Gastroesophageal sphincter (tissue), 4 donors: ENCODE results near the gene MS4A10. TPM values are rescaled to one million over a fixed set of nuclear protein-coding genes. Genes with fewer than 3 reads are reported as not detected.

Experiments used
- ATAC-seq: fragments of 150-250 bp; one replicate; pipeline ENCODE4 v1.9.1; 2016; ENCODE audit warnings: mild to moderate bottlenecking, moderate library complexity
- H3K27ac ChIP-seq, 4 donors: fragments of 200-600 bp; sonication (generic) in 3 of 4; 1 replicate in 3 of 4; 2 replicates in 1 of 4; pipeline ENCODE4 v1.5.1; 2016 to 2019
- H3K27me3 ChIP-seq: fragments of 200-600 bp; sonication (generic); one replicate; pipeline ENCODE4 v1.5.1; 2019
- H3K36me3 ChIP-seq, 2 donors: fragments of 200-600 bp; sonication (generic); one replicate each; pipeline ENCODE4 v1.5.1; 2019; ENCODE audit warnings: control low read depth in 1 of 2
- H3K4me1 ChIP-seq, 3 donors: fragments of 200-600 bp; sonication (generic); 1 replicate in 2 of 3; 2 replicates in 1 of 3; pipeline ENCODE4 v1.5.1; 2016 to 2019; ENCODE audit warnings: control low read depth in 2 of 3
- H3K4me3 ChIP-seq, 2 donors: fragments of 200-600 bp; sonication (generic); one replicate each; pipeline ENCODE4 v1.5.1; 2019; ENCODE audit warnings: mild to moderate bottlenecking in 1 of 2, moderate library complexity in 1 of 2
- H3K9me3 ChIP-seq, 3 donors: fragments of 200-600 bp; sonication (generic); one replicate each; pipeline ENCODE4 v1.5.1; 2017 to 2019; ENCODE audit warnings: control low read depth in 2 of 3
- CTCF ChIP-seq, 4 experiments: fragments of 200-600 bp in 2 of 4; fragments of 450-650 bp in 2 of 4; sonication (generic) in 1 of 4; IDR thresholded peaks; one replicate each; pipeline ENCODE4 v1.5.1; 2017 to 2019; ENCODE audit warnings: antibody characterized with exemption in 4 of 4, mild to moderate bottlenecking in 2 of 4, moderate library complexity in 2 of 4
- EP300 ChIP-seq: sonication (generic); formaldehyde crosslinking; IDR thresholded peaks from one replicate; pipeline ENCODE4 v1.6.1; 2017; ENCODE audit warnings: antibody characterized with exemption, mild to moderate bottlenecking
- POLR2A ChIP-seq, 2 donors: fragments of 450-650 bp; IDR thresholded peaks; one replicate each; pipeline ENCODE4 v1.6.1; 2017; ENCODE audit warnings: antibody characterized with exemption in 2 of 2, mild to moderate bottlenecking in 2 of 2, moderate library complexity in 1 of 2
- POLR2AphosphoS5 ChIP-seq: sonication (generic); formaldehyde crosslinking; IDR thresholded peaks from one replicate; pipeline ENCODE4 v1.6.1; 2017; ENCODE audit warnings: antibody characterized with exemption
- WGBS, 2 donors: methylation state at CpG; one replicate each; pipeline ENCODE4 v1.1.5; 2018; ENCODE audit warnings: low coverage in 1 of 2; 5-methylcytosine and 5-hydroxymethylcytosine counted together
- total RNA-seq, 4 donors: library from RNA; depleted of rRNA; stranded (reverse); fragments of >200 nt; gene quantifications; one replicate each; pipeline ENCODE4 v1.1.0, GENCODE V29; 2016

The MS4A10 gene
- total RNA-seq, 4 donors from 2014 or later = not detected

DNA sequence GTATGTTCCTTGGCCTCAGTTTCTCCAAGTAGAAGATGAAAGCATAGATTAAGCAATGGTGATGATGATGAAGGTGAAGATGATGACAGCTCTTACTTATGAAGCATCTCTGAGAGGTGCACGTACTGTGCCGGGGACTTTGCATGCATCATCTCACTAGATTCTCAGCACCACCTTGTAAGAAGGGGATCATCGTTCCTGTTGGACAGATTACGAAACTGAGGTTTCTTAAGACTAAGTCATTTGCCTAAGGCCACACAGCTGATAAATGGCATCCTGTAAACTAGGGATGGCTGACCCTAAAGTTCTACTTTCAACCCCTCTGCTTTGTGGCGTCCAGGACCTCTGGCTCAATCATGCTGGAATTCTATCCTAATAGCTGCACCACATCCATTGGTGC is 19.8 kb upstream of the MS4A10 start:
- H3K4me3 ChIP-seq = no peak overlapping the region
- 90% methylated on average over 5 of the region's 5 CpGs; no CpG with 5 or more reads in 1 of the 2 donors for WGBS, 2 donors
- H3K27ac ChIP-seq = no peak overlapping the region
- no peaks in the 10 kb centered on the region for H3K4me1 ChIP-seq
- TF ChIP-seq CTCF (IDR thresholded peaks at IDR 0.05) = no peak
- TF ChIP-seq POLR2AphosphoS5 = no peak
- H3K36me3 ChIP-seq = no peaks in the 10 kb centered on the region
- peaks cover 48% of the 10 kb centered on the region for H3K27me3 ChIP-seq
- no peaks in the 10 kb centered on the region for H3K9me3 ChIP-seq
- ATAC-seq = no peak

GRCh38 chr11:60766547-60766946 is 18.6 kb upstream of the MS4A10 start:
- no peaks in the 10 kb centered on the region for H3K4me1 ChIP-seq
- no peak for TF ChIP-seq POLR2A (IDR thresholded peaks at IDR 0.05)
- no peak for TF ChIP-seq POLR2AphosphoS5
- no peak for TF ChIP-seq EP300
- TF ChIP-seq CTCF (IDR thresholded peaks at IDR 0.05) = no peak

GRCh38 chr11:60767388-60767811 is 17.7 kb upstream of the MS4A10 start:
- Histone ChIP-seq H3K4me3 (no peak overlapping the region), H3K27ac (no peak overlapping the region), H3K27me3 (peaks cover 48% of the 10 kb centered on the region), H3K4me1 (no peaks in the 10 kb centered on the region), H3K36me3 (no peaks in the 10 kb centered on the region), H3K9me3 (no peaks in the 10 kb centered on the region)
- TF ChIP-seq POLR2A (IDR thresholded peaks at IDR 0.05) (no peak), POLR2AphosphoS5 (no peak), CTCF (IDR thresholded peaks at IDR 0.05) (no peak)
- WGBS, 2 donors = no CpG with 5 or more reads among the region's 26 CpGs
- no peak for ATAC-seq

More at GRCh38 chr11:60766547-60766946, 18.6 kb upstream of the MS4A10 start:
- ATAC-seq = no peak
- WGBS, 2 donors = 65 to 87% methylated on average over 10 of the region's 10 CpGs
- no peak overlapping the region for H3K4me3 ChIP-seq
- no peak overlapping the region for H3K27ac ChIP-seq
- no peaks in the 10 kb centered on the region for H3K9me3 ChIP-seq
- H3K27me3 ChIP-seq = peaks cover 48% of the 10 kb centered on the region
- H3K36me3 ChIP-seq = no peaks in the 10 kb centered on the region

DNA sequence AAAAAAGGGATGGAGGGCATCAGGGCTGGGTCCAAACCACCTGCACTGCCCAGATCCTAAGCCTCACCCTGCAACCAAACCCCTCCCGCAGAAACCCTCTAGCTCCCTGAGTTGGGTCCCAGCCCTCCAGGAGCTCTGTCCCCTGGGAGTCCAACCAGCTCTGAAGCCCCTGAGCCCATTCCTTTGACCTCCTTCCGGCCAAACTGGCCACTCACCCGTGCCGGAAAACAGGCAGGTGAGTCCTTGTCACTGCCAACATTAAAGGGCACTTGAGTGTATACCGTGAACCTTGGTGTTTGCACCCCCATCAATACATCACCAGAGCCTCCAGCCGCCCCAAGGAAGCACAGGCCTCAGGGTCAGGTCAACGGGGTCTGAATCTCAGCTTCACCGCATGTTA is 16.9 kb upstream of the MS4A10 start:
- no peak for ATAC-seq
- 92% methylated on average over 5 of the region's 8 CpGs; no CpG with 5 or more reads in 1 of the 2 donors for WGBS, 2 donors
- no peak overlapping the region for H3K4me3 ChIP-seq
- H3K9me3 ChIP-seq = no peaks in the 10 kb centered on the region
- H3K27ac ChIP-seq = no peak overlapping the region
- peaks cover 43% of the 10 kb centered on the region for H3K27me3 ChIP-seq
- H3K4me1 ChIP-seq = no peaks in the 10 kb centered on the region
- TF ChIP-seq POLR2A (IDR thresholded peaks at IDR 0.05) (no peak), POLR2AphosphoS5 (no peak), CTCF (IDR thresholded peaks at IDR 0.05) (no peak), EP300 (no peak)
- H3K36me3 ChIP-seq = no peaks in the 10 kb centered on the region

GRCh38 chr11:60769273-60769672 is 15.9 kb upstream of the MS4A10 start:
- no peaks in the 10 kb centered on the region for H3K4me1 ChIP-seq
- no peaks in the 10 kb centered on the region for H3K36me3 ChIP-seq
- H3K27me3 ChIP-seq = peaks cover 34% of the 10 kb centered on the region
- H3K9me3 ChIP-seq = no peaks in the 10 kb centered on the region
- H3K4me3 ChIP-seq = no peak overlapping the region
- TF ChIP-seq POLR2A (IDR thresholded peaks at IDR 0.05) = no peak
- TF ChIP-seq CTCF (IDR thresholded peaks at IDR 0.05) = no peak
- no peak for TF ChIP-seq EP300
- no peak for TF ChIP-seq POLR2AphosphoS5
- no peak overlapping the region for H3K27ac ChIP-seq
- ATAC-seq = no peak
- WGBS, 2 donors = 20 to 60% methylated on average over 1 of the region's 4 CpGs
